GM12891 (cell line): ENCODE data around the gene MTA3.

Source experiments
- PAX5 ChIP-seq: IDR thresholded peaks from 2 replicates; pipeline ENCODE4 v1.6.1; 2011; ENCODE audit warnings: low read length, moderate library complexity, mild to moderate bottlenecking; ENCODE audit not compliant: insufficient read depth, severe bottlenecking
- POLR2A ChIP-seq: IDR thresholded peaks from 2 replicates; pipeline ENCODE4 v1.6.1; 2011; ENCODE audit warnings: low read depth, low read length, control low read depth
- POLR2AphosphoS5 ChIP-seq: IDR thresholded peaks from 2 replicates; pipeline ENCODE4 v1.6.1; 2011; ENCODE audit warnings: low read depth, low read length, control low read depth
- TAF1 ChIP-seq: IDR thresholded peaks from 2 replicates; pipeline ENCODE4 v1.6.1; 2011; ENCODE audit warnings: low read depth, low read length, control low read depth

DNA sequence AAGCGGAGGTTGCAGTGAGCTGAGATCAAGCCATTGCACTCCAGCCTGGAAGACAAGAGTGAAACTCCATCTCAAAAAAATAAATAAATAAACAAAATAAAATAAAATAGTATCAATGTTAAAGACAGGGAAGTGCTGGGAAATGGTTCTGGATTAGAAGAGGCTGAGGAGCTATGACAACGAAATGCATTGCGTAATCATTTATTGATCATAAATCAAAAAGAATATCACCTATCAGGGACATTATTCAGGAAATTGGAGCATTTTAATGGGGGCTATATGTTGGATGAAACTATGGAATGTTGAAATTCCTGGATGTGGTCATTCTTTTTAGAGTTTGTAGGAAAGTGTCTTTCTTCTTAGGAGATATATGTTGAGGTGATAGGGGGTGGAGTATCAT is 30.9 kb upstream of the MTA3 start:
- TF ChIP-seq POLR2A (no peak), TAF1 (no peak), PAX5 (no peak), POLR2AphosphoS5 (no peak)
